B cell (primary cell): ENCODE measurements around the gene TTC23. TPM values are rescaled to one million over a fixed set of nuclear protein-coding genes. Genes with fewer than 3 reads are reported as not detected.

Source experiments
- ATAC-seq: fragments of 200-7000 bp; cut with Tn5 transposase; one replicate; pipeline ENCODE4 v1.10.0; 2021; ENCODE audit warnings: low read depth, mild to moderate bottlenecking, moderate number of reproducible peaks, moderate library complexity
- CTCF ChIA-PET: fragments of 350-600 bp; sonication (Branson Sonifier 250); formaldehyde crosslinking; loops from one replicate; lab custom pipeline; 2021; ENCODE audit warnings: antibody characterized with exemption, inconsistent platforms; lab: Charles Lee
- POLR2A ChIA-PET: fragments of 350-600 bp; sonication (Branson Sonifier 250); formaldehyde crosslinking; loops from one replicate; lab custom pipeline; 2021; ENCODE audit warnings: antibody characterized with exemption; lab: Charles Lee
- DNase-seq: peaks from one replicate; pipeline ENCODE4 v3.0.0; 2013
- H2AFZ ChIP-seq: 2 replicates; pipeline ENCODE4 v1.6.1; 2012; ENCODE audit warnings: mild to moderate bottlenecking, low read depth, low read length; ENCODE audit not compliant: insufficient read depth, poor library complexity, severe bottlenecking
- H3K27ac ChIP-seq, 2 donors: 1 replicate in 1 of 2; 2 replicates in 1 of 2; pipeline ENCODE4 v1.5.1; 2012 to 2013; ENCODE audit warnings: low read length in 2 of 2, mild to moderate bottlenecking in 2 of 2, moderate library complexity in 1 of 2
- H3K27me3 ChIP-seq, 4 experiments: fragments of 200-600 bp in 1 of 4; sonication (generic) in 1 of 4; replicated peaks in 1 of 4; 1 replicate in 2 of 4; 2 replicates in 2 of 4; pipeline versions ENCODE4 v1.6.1 to v1.7.0; 2013 to 2016; ENCODE audit warnings: low read length in 3 of 4, mild to moderate bottlenecking in 2 of 4, mixed read lengths in 1 of 4, moderate library complexity in 1 of 4; ENCODE audit not compliant: insufficient read depth in 4 of 4, control insufficient read depth in 3 of 4; ENCODE audit errors: control extremely low read depth in 1 of 4
- H3K36me3 ChIP-seq, 2 experiments: replicated peaks in 1 of 2; 1 replicate in 1 of 2; 2 replicates in 1 of 2; pipeline versions ENCODE4 v1.6.1 to v1.7.1; 2013; ENCODE audit warnings: low read length in 1 of 2; ENCODE audit not compliant: insufficient read depth in 2 of 2, control insufficient read depth in 1 of 2; ENCODE audit errors: control extremely low read depth in 1 of 2, extremely low read depth in 1 of 2
- H3K4me1 ChIP-seq, 2 donors: fragments of 200-600 bp in 1 of 2; sonication (generic) in 1 of 2; 1 replicate in 1 of 2; 2 replicates in 1 of 2; pipeline versions ENCODE4 v1.5.1 to v1.6.1; 2013 to 2017; ENCODE audit warnings: low read length in 2 of 2; ENCODE audit not compliant: control insufficient read depth in 2 of 2, insufficient read depth in 2 of 2
- H3K4me2 ChIP-seq: replicated peaks from 2 replicates; pipeline ENCODE3; 2012; ENCODE audit warnings: mild to moderate bottlenecking, low read depth, low read length; ENCODE audit not compliant: poor library complexity, severe bottlenecking
- H3K4me3 ChIP-seq, 5 experiments: fragments of 200-600 bp in 1 of 5; sonication (generic) in 1 of 5; 1 replicate in 3 of 5; 2 replicates in 2 of 5; pipeline versions ENCODE4 v1.5.1 to v1.7.0; 2011 to 2016; ENCODE audit warnings: low read length in 4 of 5, mild to moderate bottlenecking in 4 of 5, low read depth in 2 of 5, control low read depth in 1 of 5, moderate library complexity in 1 of 5; ENCODE audit not compliant: insufficient read depth in 1 of 5; ENCODE audit errors: control extremely low read depth in 1 of 5, extremely low read depth in 1 of 5
- H3K79me2 ChIP-seq: fragments of 200-600 bp; sonication (generic); one replicate; pipeline ENCODE4 v1.6.0; 2016; ENCODE audit warnings: low read length; ENCODE audit not compliant: control insufficient read depth, insufficient read depth
- H3K9ac ChIP-seq: fragments of 200-600 bp; sonication (generic); 2 replicates; pipeline ENCODE4 v1.6.1; 2017; ENCODE audit warnings: mild to moderate bottlenecking, low read length, moderate library complexity
- H3K9me3 ChIP-seq, 3 donors: one replicate each; pipeline versions ENCODE4 v1.6.1 to v1.7.1; 2013; ENCODE audit warnings: low read length in 2 of 3; ENCODE audit not compliant: control insufficient read depth in 2 of 3, insufficient read depth in 1 of 3; ENCODE audit errors: control extremely low read depth in 1 of 3
- H4K20me1 ChIP-seq: 2 replicates; pipeline ENCODE4 v1.6.0; 2012; ENCODE audit warnings: mild to moderate bottlenecking, low read length; ENCODE audit not compliant: insufficient read depth, control insufficient read depth, poor library complexity, severe bottlenecking
- H3K27ac Mint-ChIP-seq: one replicate; pipeline ENCODE4 v1.8.0; 2021; ENCODE audit warnings: mixed read lengths
- H3K27me3 Mint-ChIP-seq: one replicate; pipeline ENCODE4 v1.8.0; 2021; ENCODE audit warnings: mixed read lengths
- H3K4me1 Mint-ChIP-seq: one replicate; pipeline ENCODE4 v1.8.0; 2021; ENCODE audit warnings: mixed read lengths
- H3K4me3 Mint-ChIP-seq: one replicate; pipeline ENCODE4 v1.8.0; 2021; ENCODE audit warnings: mixed read lengths
- H3K9me3 Mint-ChIP-seq: one replicate; pipeline ENCODE4 v1.8.0; 2022; ENCODE audit warnings: mixed read lengths; ENCODE audit not compliant: insufficient read depth
- EZH2 ChIP-seq: IDR thresholded peaks from 2 replicates; pipeline ENCODE4 v1.6.1; 2012; ENCODE audit warnings: borderline replicate concordance, low read depth, mild to moderate bottlenecking, moderate library complexity, low read length; ENCODE audit not compliant: insufficient read depth, poor library complexity, severe bottlenecking
- WGBS: methylation state at CpG from one replicate; pipeline ENCODE4 v1.1.5; 2013; ENCODE audit warnings: missing lambda C conversion rate; ENCODE audit not compliant: insufficient coverage; 5-methylcytosine and 5-hydroxymethylcytosine counted together
- intact Hi-C: fragments of 100-400 bp; cut with micrococcal nuclease; formaldehyde crosslinking; loops from one replicate; pipeline ENCODE4 v1.10.0; 2022
- polyA plus RNA-seq: library from polyadenylated mRNA; depleted of rRNA; stranded (reverse); fragments of >200 nt; gene quantifications from 2 replicates; pipeline ENCODE4 v1.2.3, GENCODE V29; 2012
- total RNA-seq, 2 donors: library from RNA; stranded (reverse); fragments of 120-200 nt in 1 of 2; gene quantifications; 1 replicate in 1 of 2; 2 replicates in 1 of 2; pipeline versions ENCODE4 v1.2.3 to v1.2.4, GENCODE V29; 2013 to 2022
- TF ChIP-seq, protein P1 (sequence below): fragments of 200-600 bp; IDR thresholded peaks from one replicate; pipeline ENCODE4 v1.8.0; 2022; ENCODE audit warnings: antibody characterized with exemption, mild to moderate bottlenecking

The TTC23 gene
- total and polyA plus RNA-seq, 2 donors (not counting 1 experiment from before 2014, with no cell fraction given) = 0.15 to 1.9 TPM

DNA sequence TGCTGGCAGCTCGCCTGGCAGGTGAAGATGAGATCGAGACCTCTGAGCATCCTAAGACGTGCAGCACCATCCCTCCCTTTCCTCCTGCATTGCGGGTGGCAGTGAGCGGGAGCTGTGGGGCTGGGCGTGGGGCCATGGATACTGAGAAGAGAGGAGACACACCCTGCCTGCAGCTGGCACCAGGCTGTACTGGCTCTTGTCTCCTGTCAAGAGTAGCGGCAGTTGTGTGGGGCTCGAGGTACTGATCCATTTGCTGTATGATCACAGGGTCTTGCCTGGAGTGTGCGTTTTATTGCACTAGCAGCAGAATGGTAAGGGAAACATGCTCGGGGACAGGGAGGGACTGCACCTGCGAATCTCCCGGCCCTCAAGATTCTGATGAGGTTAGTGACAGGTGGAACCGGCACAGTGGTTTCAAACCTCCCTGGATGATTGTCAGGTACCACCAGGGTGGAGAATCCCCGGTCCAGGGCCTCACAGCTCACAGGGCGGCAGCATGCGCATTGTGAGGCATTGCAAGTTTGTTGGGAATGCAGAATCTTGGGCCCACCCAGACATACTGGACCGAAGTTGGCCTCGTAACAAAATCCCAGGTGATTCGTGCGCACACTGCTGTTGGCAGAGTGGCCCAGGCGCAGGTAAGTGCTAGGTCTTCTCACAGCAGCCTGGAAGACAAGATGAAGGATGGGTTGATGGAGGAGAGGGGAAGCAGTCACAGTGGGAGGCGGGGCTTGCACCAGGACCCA is 130.4 kb downstream of the TTC23 start:
- no peaks in the 10 kb centered on the region for H3K9me3 Mint-ChIP-seq
- CTCF ChIA-PET = no interaction called here

DNA sequence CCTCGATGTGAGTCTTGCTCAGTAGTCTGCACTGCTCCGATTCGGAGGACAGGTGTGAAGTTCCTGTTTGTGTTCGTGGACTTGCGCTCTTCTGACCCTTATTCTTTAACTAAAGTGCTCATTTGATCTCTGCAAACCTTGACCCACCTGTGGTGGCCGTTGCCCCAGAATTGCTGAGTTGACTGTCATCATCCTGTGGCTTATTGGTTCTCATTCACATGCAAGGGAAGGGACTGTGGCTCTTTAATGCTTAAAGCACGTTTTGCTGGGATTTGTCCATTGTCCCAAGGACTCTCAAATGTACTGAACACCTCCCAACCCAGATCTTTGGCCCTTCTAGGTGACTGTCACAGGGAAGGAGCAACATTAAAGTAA is 131.1 kb downstream of the TTC23 start:
- POLR2A ChIA-PET = no interaction called here
- Mint-ChIP-seq H3K4me1 (no peaks in the 10 kb centered on the region), H3K27me3 (peaks cover 11% of the 10 kb centered on the region), H3K4me3 (no peak overlapping the region), H3K27ac (no peak overlapping the region), H3K9me3 (no peaks in the 10 kb centered on the region)
- no peaks in the 10 kb centered on the region for H4K20me1 ChIP-seq
- H3K4me2 ChIP-seq = no peak overlapping the region
- DNase-seq (no peak), ATAC-seq (no peak)
- TF ChIP-seq, protein P1, sequence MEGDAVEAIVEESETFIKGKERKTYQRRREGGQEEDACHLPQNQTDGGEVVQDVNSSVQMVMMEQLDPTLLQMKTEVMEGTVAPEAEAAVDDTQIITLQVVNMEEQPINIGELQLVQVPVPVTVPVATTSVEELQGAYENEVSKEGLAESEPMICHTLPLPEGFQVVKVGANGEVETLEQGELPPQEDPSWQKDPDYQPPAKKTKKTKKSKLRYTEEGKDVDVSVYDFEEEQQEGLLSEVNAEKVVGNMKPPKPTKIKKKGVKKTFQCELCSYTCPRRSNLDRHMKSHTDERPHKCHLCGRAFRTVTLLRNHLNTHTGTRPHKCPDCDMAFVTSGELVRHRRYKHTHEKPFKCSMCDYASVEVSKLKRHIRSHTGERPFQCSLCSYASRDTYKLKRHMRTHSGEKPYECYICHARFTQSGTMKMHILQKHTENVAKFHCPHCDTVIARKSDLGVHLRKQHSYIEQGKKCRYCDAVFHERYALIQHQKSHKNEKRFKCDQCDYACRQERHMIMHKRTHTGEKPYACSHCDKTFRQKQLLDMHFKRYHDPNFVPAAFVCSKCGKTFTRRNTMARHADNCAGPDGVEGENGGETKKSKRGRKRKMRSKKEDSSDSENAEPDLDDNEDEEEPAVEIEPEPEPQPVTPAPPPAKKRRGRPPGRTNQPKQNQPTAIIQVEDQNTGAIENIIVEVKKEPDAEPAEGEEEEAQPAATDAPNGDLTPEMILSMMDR = no peak
- TF ChIP-seq EZH2 = no peak
- WGBS = 86% methylated on average over 7 of the region's 7 CpGs
- H3K27me3 ChIP-seq = no peaks in the 10 kb centered on the region
- H3K4me1 ChIP-seq = no peaks in the 10 kb centered on the region
- CTCF ChIA-PET = no interaction called here
- H3K36me3 ChIP-seq = no peaks in the 10 kb centered on the region
- intact Hi-C loops = no loop called here
- H3K27ac ChIP-seq = no peak overlapping the region
- H3K4me3 ChIP-seq = no peak overlapping the region
- H2AFZ ChIP-seq = no peak overlapping the region
- H3K9ac ChIP-seq = no peak overlapping the region
- H3K79me2 ChIP-seq = no peaks in the 10 kb centered on the region
- no peaks in the 10 kb centered on the region for H3K9me3 ChIP-seq

More for the DNA sequence above, 130.4 kb downstream of the TTC23 start:
- Histone ChIP-seq H3K36me3 (no peaks in the 10 kb centered on the region), H2AFZ (no peak overlapping the region), H3K9ac (no peak overlapping the region), H3K79me2 (no peaks in the 10 kb centered on the region), H4K20me1 (no peaks in the 10 kb centered on the region), H3K9me3 (no peaks in the 10 kb centered on the region), H3K4me1 (no peaks in the 10 kb centered on the region), H3K27me3 (peaks cover 0 to 3% (median 0%) of the 10 kb centered on the region in 4 experiments), H3K4me2 (no peak overlapping the region), H3K27ac (no peak overlapping the region), H3K4me3 (no peak overlapping the region)
- Mint-ChIP-seq H3K27me3 (peaks cover 6% of the 10 kb centered on the region), H3K27ac (no peak overlapping the region), H3K4me3 (no peak overlapping the region), H3K4me1 (no peaks in the 10 kb centered on the region)
- TF ChIP-seq EZH2 = no peak
- TF ChIP-seq, protein P1 = no peak
- POLR2A ChIA-PET = no interaction called here
- intact Hi-C loops = no loop called here
- DNase-seq (no peak), ATAC-seq (no peak)
- WGBS = 90% methylated on average over 18 of the region's 22 CpGs
